ENCODE results near the gene SH3BP5.

Gene SH3BP5

GRCh38 chr3:15281817-15282216, 50.6 kb downstream of the SH3BP5 start:
- no peak overlapping the region for H3K18ac ChIP-seq (ENCODE audit: low read length)
- H3K4ac ChIP-seq (ENCODE audit: low read length): no peak overlapping the region

GRCh38 chr3:15280853-15281532, 51.4 kb downstream of the SH3BP5 start:
- H3K9me3 ChIP-seq (replicated peaks in 1 of 2; ENCODE audit: control insufficient read depth in 2 of 2, insufficient read depth in 1 of 2, low read depth in 1 of 2, low read length in 2 of 2): no peaks in the 10 kb centered on the region
- no CpG with 5 or more reads among the region's 10 CpGs for WGBS, 2 donors (ENCODE audit: extremely low coverage in 2 of 2, insufficient read length in 2 of 2, insufficient replicate concordance in 1 of 2)
- no peaks in the 10 kb centered on the region for H3K79me1 ChIP-seq (ENCODE audit: low read depth, low read length)
- H3K23ac ChIP-seq (ENCODE audit: low read depth, low read length, poor library complexity): no peak overlapping the region
- H4K91ac ChIP-seq (ENCODE audit: low read depth, low read length, poor library complexity): no peak overlapping the region
- no peak overlapping the region for H2BK12ac ChIP-seq (ENCODE audit: low read length)
- H3K36me3 ChIP-seq (replicated peaks in 1 of 2; ENCODE audit: control insufficient read depth in 2 of 2, insufficient read depth in 2 of 2, low read length in 2 of 2): no peaks in the 10 kb centered on the region
- H3K18ac ChIP-seq (ENCODE audit: low read length): no peak overlapping the region
- H2BK120ac ChIP-seq (ENCODE audit: low read depth, low read length): no peak overlapping the region
- peak overlapping the region; percentile 73 for H4K8ac ChIP-seq (ENCODE audit: low read depth, low read length)
- H3K4me3 ChIP-seq (ENCODE audit: low read length in 2 of 2): no peak overlapping the region
- H2BK15ac ChIP-seq (ENCODE audit: low read length): no peak overlapping the region
- H3K9ac ChIP-seq (ENCODE audit: low read depth, low read length, poor library complexity): no peak overlapping the region
- H2AK5ac ChIP-seq (ENCODE audit: low read depth, low read length): no peak overlapping the region
- no peaks in the 10 kb centered on the region for H3K27me3 ChIP-seq (ENCODE audit: control insufficient read depth in 3 of 3, insufficient read depth in 3 of 3, low read depth in 1 of 3, low read length in 3 of 3)
- no peak overlapping the region for H3K27ac ChIP-seq (replicated peaks; ENCODE audit: low read length)
- H3K14ac ChIP-seq (ENCODE audit: low read length): no peak overlapping the region
- H3K4me1 ChIP-seq (ENCODE audit: control insufficient read depth in 2 of 2, insufficient read depth in 1 of 2, low read depth in 1 of 2, low read length in 2 of 2): peaks cover 0 to 3% of the 10 kb centered on the region in 2 donors
- no peak overlapping the region for H2AFZ ChIP-seq (ENCODE audit: low read length)
- H3K4me2 ChIP-seq (ENCODE audit: insufficient read depth, low read length, poor library complexity, severe bottlenecking): no peak overlapping the region
- no peak for DNase-seq (ENCODE audit: low spot score)
- no peak overlapping the region for H3K4ac ChIP-seq (ENCODE audit: low read length)
- H2BK5ac ChIP-seq (ENCODE audit: low read length): no peak overlapping the region

More at GRCh38 chr3:15281817-15282216, 50.6 kb downstream of the SH3BP5 start:
- H3K27me3 ChIP-seq (ENCODE audit: control insufficient read depth in 3 of 3, insufficient read depth in 3 of 3, low read depth in 1 of 3, low read length in 3 of 3): no peaks in the 10 kb centered on the region
- H2BK5ac ChIP-seq (ENCODE audit: low read length): no peak overlapping the region
- no peak for DNase-seq (ENCODE audit: low spot score)
- H3K36me3 ChIP-seq (replicated peaks in 1 of 2; ENCODE audit: control insufficient read depth in 2 of 2, insufficient read depth in 2 of 2, low read length in 2 of 2): no peaks in the 10 kb centered on the region
- no peak overlapping the region for H2BK15ac ChIP-seq (ENCODE audit: low read length)
- peaks cover 0 to 3% of the 10 kb centered on the region in 2 donors for H3K4me1 ChIP-seq (ENCODE audit: control insufficient read depth in 2 of 2, insufficient read depth in 1 of 2, low read depth in 1 of 2, low read length in 2 of 2)
- no peak overlapping the region for H2BK12ac ChIP-seq (ENCODE audit: low read length)
- H3K4me2 ChIP-seq (ENCODE audit: insufficient read depth, low read length, poor library complexity, severe bottlenecking): no peak overlapping the region
- no peak overlapping the region for H3K27ac ChIP-seq (replicated peaks; ENCODE audit: low read length)
- WGBS, 2 donors (ENCODE audit: extremely low coverage in 2 of 2, insufficient read length in 2 of 2, insufficient replicate concordance in 1 of 2): no CpG with 5 or more reads among the region's 9 CpGs
- no peak overlapping the region for H2AK5ac ChIP-seq (ENCODE audit: low read depth, low read length)
- no peak overlapping the region for H3K23ac ChIP-seq (ENCODE audit: low read depth, low read length, poor library complexity)
- no peak overlapping the region for H2BK120ac ChIP-seq (ENCODE audit: low read depth, low read length)
- H3K79me1 ChIP-seq (ENCODE audit: low read depth, low read length): no peaks in the 10 kb centered on the region
- H2AFZ ChIP-seq (ENCODE audit: low read length): no peak overlapping the region
- no peak overlapping the region for H4K8ac ChIP-seq (ENCODE audit: low read depth, low read length)
- H3K4me3 ChIP-seq (ENCODE audit: low read length in 2 of 2): no peak overlapping the region
- H3K9me3 ChIP-seq (replicated peaks in 1 of 2; ENCODE audit: control insufficient read depth in 2 of 2, insufficient read depth in 1 of 2, low read depth in 1 of 2, low read length in 2 of 2): no peaks in the 10 kb centered on the region
- no peak overlapping the region for H4K91ac ChIP-seq (ENCODE audit: low read depth, low read length, poor library complexity)
- H3K14ac ChIP-seq (ENCODE audit: low read length): no peak overlapping the region
- H3K9ac ChIP-seq (ENCODE audit: low read depth, low read length, poor library complexity): no peak overlapping the region

GRCh38 chr3:15279671-15280402, 52.5 kb downstream of the SH3BP5 start:
- H3K4me3 ChIP-seq (ENCODE audit: low read length in 2 of 2): no peak overlapping the region
- no peaks in the 10 kb centered on the region for H3K9me3 ChIP-seq (replicated peaks in 1 of 2; ENCODE audit: control insufficient read depth in 2 of 2, insufficient read depth in 1 of 2, low read depth in 1 of 2, low read length in 2 of 2)
- no peak overlapping the region for H2BK12ac ChIP-seq (ENCODE audit: low read length)
- H4K91ac ChIP-seq (ENCODE audit: low read depth, low read length, poor library complexity): no peak overlapping the region
- H3K18ac ChIP-seq (ENCODE audit: low read length): no peak overlapping the region
- peaks cover 0 to 3% of the 10 kb centered on the region in 2 donors for H3K4me1 ChIP-seq (ENCODE audit: control insufficient read depth in 2 of 2, insufficient read depth in 1 of 2, low read depth in 1 of 2, low read length in 2 of 2)
- H2BK5ac ChIP-seq (ENCODE audit: low read length): no peak overlapping the region
- no peak overlapping the region for H3K9ac ChIP-seq (ENCODE audit: low read depth, low read length, poor library complexity)
- no peak overlapping the region for H3K27ac ChIP-seq (replicated peaks; ENCODE audit: low read length)
- DNase-seq (ENCODE audit: low spot score): no peak
- no peaks in the 10 kb centered on the region for H3K36me3 ChIP-seq (replicated peaks in 1 of 2; ENCODE audit: control insufficient read depth in 2 of 2, insufficient read depth in 2 of 2, low read length in 2 of 2)
- H3K27me3 ChIP-seq (ENCODE audit: control insufficient read depth in 3 of 3, insufficient read depth in 3 of 3, low read depth in 1 of 3, low read length in 3 of 3): no peaks in the 10 kb centered on the region
- H3K79me1 ChIP-seq (ENCODE audit: low read depth, low read length): no peaks in the 10 kb centered on the region
- H4K8ac ChIP-seq (ENCODE audit: low read depth, low read length): no peak overlapping the region
- no peak overlapping the region for H2AFZ ChIP-seq (ENCODE audit: low read length)
- no peak overlapping the region for H3K23ac ChIP-seq (ENCODE audit: low read depth, low read length, poor library complexity)
- no peak overlapping the region for H2AK5ac ChIP-seq (ENCODE audit: low read depth, low read length)
- no CpG with 5 or more reads among the region's 12 CpGs for WGBS, 2 donors (ENCODE audit: extremely low coverage in 2 of 2, insufficient read length in 2 of 2, insufficient replicate concordance in 1 of 2)
- H3K4me2 ChIP-seq (ENCODE audit: insufficient read depth, low read length, poor library complexity, severe bottlenecking): no peak overlapping the region
- no peak overlapping the region for H2BK120ac ChIP-seq (ENCODE audit: low read depth, low read length)
- no peak overlapping the region for H3K14ac ChIP-seq (ENCODE audit: low read length)
- no peak overlapping the region for H3K4ac ChIP-seq (ENCODE audit: low read length)
- H2BK15ac ChIP-seq (ENCODE audit: low read length): no peak overlapping the region

GRCh38 chr3:15279205-15279604, 53.2 kb downstream of the SH3BP5 start:
- no peaks in the 10 kb centered on the region for H3K79me1 ChIP-seq (ENCODE audit: low read depth, low read length)

More at GRCh38 chr3:15279205-15279604, 53.2 kb downstream of the SH3BP5 start:
- H2BK15ac ChIP-seq (ENCODE audit: low read length): no peak overlapping the region
- H3K9me3 ChIP-seq (replicated peaks in 1 of 2; ENCODE audit: control insufficient read depth in 2 of 2, insufficient read depth in 1 of 2, low read depth in 1 of 2, low read length in 2 of 2): no peaks in the 10 kb centered on the region
- no peak overlapping the region for H3K14ac ChIP-seq (ENCODE audit: low read length)
- WGBS, 2 donors (ENCODE audit: extremely low coverage in 2 of 2, insufficient read length in 2 of 2, insufficient replicate concordance in 1 of 2): no CpG with 5 or more reads among the region's 4 CpGs
- no peaks in the 10 kb centered on the region for H3K36me3 ChIP-seq (replicated peaks in 1 of 2; ENCODE audit: control insufficient read depth in 2 of 2, insufficient read depth in 2 of 2, low read length in 2 of 2)
- H3K27ac ChIP-seq (replicated peaks; ENCODE audit: low read length): no peak overlapping the region
- H2AFZ ChIP-seq (ENCODE audit: low read length): no peak overlapping the region
- H3K4me2 ChIP-seq (ENCODE audit: insufficient read depth, low read length, poor library complexity, severe bottlenecking): no peak overlapping the region
- H4K8ac ChIP-seq (ENCODE audit: low read depth, low read length): no peak overlapping the region
- H3K23ac ChIP-seq (ENCODE audit: low read depth, low read length, poor library complexity): no peak overlapping the region
- no peak overlapping the region for H3K18ac ChIP-seq (ENCODE audit: low read length)
- no peaks in the 10 kb centered on the region for H3K4me1 ChIP-seq (ENCODE audit: control insufficient read depth in 2 of 2, insufficient read depth in 1 of 2, low read depth in 1 of 2, low read length in 2 of 2)
- H3K27me3 ChIP-seq (ENCODE audit: control insufficient read depth in 3 of 3, insufficient read depth in 3 of 3, low read depth in 1 of 3, low read length in 3 of 3): no peaks in the 10 kb centered on the region
- H2BK120ac ChIP-seq (ENCODE audit: low read depth, low read length): no peak overlapping the region
- H3K4me3 ChIP-seq (ENCODE audit: low read length in 2 of 2): no peak overlapping the region
- H3K9ac ChIP-seq (ENCODE audit: low read depth, low read length, poor library complexity): no peak overlapping the region
- no peak overlapping the region for H3K4ac ChIP-seq (ENCODE audit: low read length)
- DNase-seq (ENCODE audit: low spot score): no peak
- no peak overlapping the region for H2BK5ac ChIP-seq (ENCODE audit: low read length)
- H2BK12ac ChIP-seq (ENCODE audit: low read length): no peak overlapping the region
- H4K91ac ChIP-seq (ENCODE audit: low read depth, low read length, poor library complexity): no peak overlapping the region
- H2AK5ac ChIP-seq (ENCODE audit: low read depth, low read length): no peak overlapping the region
